ENCODE measurements around the gene RXRA.

Gene RXRA

DNA sequence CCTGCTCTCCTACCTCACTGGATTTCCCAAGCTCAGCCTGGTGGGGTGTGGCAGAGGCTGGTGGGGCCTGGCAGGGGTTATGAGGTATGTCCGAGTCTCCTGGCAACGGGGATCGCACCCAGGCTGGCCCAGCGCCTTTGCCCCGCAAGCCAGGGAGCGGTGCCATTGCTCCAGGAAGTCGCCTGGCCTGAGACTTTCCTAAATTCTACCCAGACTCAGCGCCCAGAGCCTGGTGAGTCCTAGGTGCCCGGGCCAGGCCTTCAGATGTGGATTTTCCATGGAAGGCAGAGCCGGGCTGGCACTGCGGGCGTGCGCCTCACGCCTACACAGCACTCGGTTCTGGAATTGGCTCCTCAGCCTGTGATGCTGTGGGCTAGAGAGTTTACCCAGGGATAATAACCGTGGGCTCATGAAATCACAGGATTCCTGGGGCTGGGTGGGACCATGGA, 159.9 kb downstream of the RXRA start:
- no peak overlapping the region for H3K4me2 ChIP-seq (ENCODE audit: low read depth, low read length, poor library complexity, severe bottlenecking)
- no peaks in the 10 kb centered on the region for H4K20me1 ChIP-seq (ENCODE audit: low read depth, low read length)
- H3F3A ChIP-seq (ENCODE audit: insufficient read depth): no peaks in the 10 kb centered on the region
- H2AFZ ChIP-seq (ENCODE audit: low read depth, low read length, severe bottlenecking): no peak overlapping the region
- no peaks in the 10 kb centered on the region for H3K9me2 ChIP-seq (replicated peaks; ENCODE audit: insufficient read depth, low read length)
- no peaks in the 10 kb centered on the region for H3K36me3 ChIP-seq (ENCODE audit: low read length)
- no peak overlapping the region for H3K27ac ChIP-seq (ENCODE audit: low read depth, low read length)
- H3K4me3 ChIP-seq (ENCODE audit: insufficient read depth, low read length, poor library complexity, severe bottlenecking): no peak overlapping the region
- TF ChIP-seq EZH2phosphoT487 (conservative IDR thresholded peaks at IDR 0.05; ENCODE audit: low read length): no peak
- TF ChIP-seq, protein P1, sequence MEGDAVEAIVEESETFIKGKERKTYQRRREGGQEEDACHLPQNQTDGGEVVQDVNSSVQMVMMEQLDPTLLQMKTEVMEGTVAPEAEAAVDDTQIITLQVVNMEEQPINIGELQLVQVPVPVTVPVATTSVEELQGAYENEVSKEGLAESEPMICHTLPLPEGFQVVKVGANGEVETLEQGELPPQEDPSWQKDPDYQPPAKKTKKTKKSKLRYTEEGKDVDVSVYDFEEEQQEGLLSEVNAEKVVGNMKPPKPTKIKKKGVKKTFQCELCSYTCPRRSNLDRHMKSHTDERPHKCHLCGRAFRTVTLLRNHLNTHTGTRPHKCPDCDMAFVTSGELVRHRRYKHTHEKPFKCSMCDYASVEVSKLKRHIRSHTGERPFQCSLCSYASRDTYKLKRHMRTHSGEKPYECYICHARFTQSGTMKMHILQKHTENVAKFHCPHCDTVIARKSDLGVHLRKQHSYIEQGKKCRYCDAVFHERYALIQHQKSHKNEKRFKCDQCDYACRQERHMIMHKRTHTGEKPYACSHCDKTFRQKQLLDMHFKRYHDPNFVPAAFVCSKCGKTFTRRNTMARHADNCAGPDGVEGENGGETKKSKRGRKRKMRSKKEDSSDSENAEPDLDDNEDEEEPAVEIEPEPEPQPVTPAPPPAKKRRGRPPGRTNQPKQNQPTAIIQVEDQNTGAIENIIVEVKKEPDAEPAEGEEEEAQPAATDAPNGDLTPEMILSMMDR (IDR thresholded peaks at IDR 0.05; ENCODE audit: insufficient read depth, low read length, poor library complexity, severe bottlenecking): no peak
- H3K79me2 ChIP-seq (ENCODE audit: insufficient read depth, low read length): no peaks in the 10 kb centered on the region
- H3K27me3 ChIP-seq (ENCODE audit: low read length): no peaks in the 10 kb centered on the region
- no peak overlapping the region for H3K9ac ChIP-seq (ENCODE audit: low read length)
- no peaks in the 10 kb centered on the region for H3K9me3 ChIP-seq (ENCODE audit: insufficient read depth, low read length)

DNA sequence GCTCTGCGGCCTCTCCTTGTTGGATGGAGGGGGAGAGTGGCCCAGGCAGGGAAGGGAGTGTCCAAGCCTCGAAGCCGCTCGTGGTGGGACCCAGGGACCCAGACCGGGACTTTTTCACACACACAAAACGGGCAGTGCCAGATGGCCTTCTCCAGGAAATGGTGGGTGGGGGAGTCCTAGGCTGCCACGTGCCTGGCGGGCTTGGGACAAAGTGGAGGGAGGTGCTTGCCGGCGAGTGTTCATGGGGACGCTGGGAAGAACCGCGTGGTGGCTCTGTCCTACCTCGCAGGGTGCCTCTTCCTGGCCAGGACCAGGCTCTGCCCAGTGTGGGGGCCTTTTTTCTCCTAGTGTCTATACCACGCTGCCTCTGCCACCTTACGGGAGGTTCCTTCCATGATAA, 160.3 kb downstream of the RXRA start:
- Histone ChIP-seq H3K79me2 (ENCODE audit: insufficient read depth, low read length) (no peaks in the 10 kb centered on the region), H4K20me1 (ENCODE audit: low read depth, low read length) (no peaks in the 10 kb centered on the region), H3K9ac (ENCODE audit: low read length) (no peak overlapping the region), H2AFZ (ENCODE audit: low read depth, low read length, severe bottlenecking) (no peak overlapping the region), H3K9me2 (replicated peaks; ENCODE audit: insufficient read depth, low read length) (no peaks in the 10 kb centered on the region), H3F3A (ENCODE audit: insufficient read depth) (no peaks in the 10 kb centered on the region), H3K9me3 (ENCODE audit: insufficient read depth, low read length) (no peaks in the 10 kb centered on the region), H3K27ac (ENCODE audit: low read depth, low read length) (no peak overlapping the region), H3K36me3 (ENCODE audit: low read length) (no peaks in the 10 kb centered on the region), H3K4me3 (ENCODE audit: insufficient read depth, low read length, poor library complexity, severe bottlenecking) (no peak overlapping the region), H3K4me2 (ENCODE audit: low read depth, low read length, poor library complexity, severe bottlenecking) (no peak overlapping the region), H3K27me3 (ENCODE audit: low read length) (no peaks in the 10 kb centered on the region)
- TF ChIP-seq, protein P1 (IDR thresholded peaks at IDR 0.05; ENCODE audit: insufficient read depth, low read length, poor library complexity, severe bottlenecking): no peak
- no peak for TF ChIP-seq EZH2phosphoT487 (conservative IDR thresholded peaks at IDR 0.05; ENCODE audit: low read length)

Data from SU-DHL-6 (cell line).